Cortex of kidney (tissue), 1 donor: ENCODE results near the gene RAB8B.

Experiments
- DNase-seq: peaks from one replicate; lab custom pipeline; 2025; lab: John Stamatoyannopoulos, UW

The RAB8B gene

GRCh38 chr15:63188926-63189871 is at the start of gene RAB8B:
RAB8B (plus strand) TSS chr15:63189606; CDS start chr15:63189625, 19 bp downstream.
- DNase-seq, result peak; percentile 71

GRCh38 chr15:63140936-63141335 is 48.5 kb upstream of the RAB8B start:
- DNase-seq, result no peak

- no peak for DNase-seq
Observed at GRCh38 chr15:63145426-63145825, 44.0 kb upstream of the RAB8B start.

GRCh38 chr15:63146684-63147083 is 42.7 kb upstream of the RAB8B start:
- no peak for DNase-seq

GRCh38 chr15:63151665-63152064 is 37.7 kb upstream of the RAB8B start:
- no peak for DNase-seq

- DNase-seq, result no peak
Observed at GRCh38 chr15:63155486-63155885, 33.9 kb upstream of the RAB8B start.

GRCh38 chr15:63156086-63156710 is 33.2 kb upstream of the RAB8B start:
- no peak for DNase-seq

GRCh38 chr15:63156755-63157117 is 32.7 kb upstream of the RAB8B start:
- DNase-seq, result no peak

GRCh38 chr15:63157118-63157843 is 32.1 kb upstream of the RAB8B start, which contains the start of gene RPS27L:
RPS27L (minus strand) TSS chr15:63157477; CDS start chr15:63157405, 72 bp downstream.
- no peak for DNase-seq

- no peak for DNase-seq
Observed at GRCh38 chr15:63157891-63158431, 31.4 kb upstream of the RAB8B start.

- no peak for DNase-seq
Observed at GRCh38 chr15:63160638-63161037, 28.8 kb upstream of the RAB8B start.

- DNase-seq, result no peak
Observed at GRCh38 chr15:63163217-63163616, 26.2 kb upstream of the RAB8B start.

- no peak for DNase-seq
Observed at GRCh38 chr15:63165166-63165859, 24.1 kb upstream of the RAB8B start.

GRCh38 chr15:63166219-63166618 is 23.2 kb upstream of the RAB8B start:
- DNase-seq, result no peak

- DNase-seq, result no peak
Observed at GRCh38 chr15:63169788-63170187, 19.6 kb upstream of the RAB8B start.

- no peak for DNase-seq
Observed at GRCh38 chr15:63172376-63172775, 17.0 kb upstream of the RAB8B start.

- DNase-seq, result no peak
Observed at GRCh38 chr15:63172851-63173451, 16.5 kb upstream of the RAB8B start.

GRCh38 chr15:63176302-63176701 is 13.1 kb upstream of the RAB8B start:
- DNase-seq, result no peak

- no peak for DNase-seq
Observed at GRCh38 chr15:63178034-63178433, 11.4 kb upstream of the RAB8B start.

- no peak for DNase-seq
Observed at GRCh38 chr15:63180746-63181145, 8.7 kb upstream of the RAB8B start.

- DNase-seq, result no peak
Observed at GRCh38 chr15:63181648-63182047, 7.8 kb upstream of the RAB8B start.
